IPS-NIHi11 (cell line): ENCODE measurements around the gene FRAS1.

Source experiments
- DNase-seq: peaks from one replicate; pipeline ENCODE4 v3.0.0; 2012; ENCODE audit warnings: mixed read lengths, low spot score

The FRAS1 gene

DNA sequence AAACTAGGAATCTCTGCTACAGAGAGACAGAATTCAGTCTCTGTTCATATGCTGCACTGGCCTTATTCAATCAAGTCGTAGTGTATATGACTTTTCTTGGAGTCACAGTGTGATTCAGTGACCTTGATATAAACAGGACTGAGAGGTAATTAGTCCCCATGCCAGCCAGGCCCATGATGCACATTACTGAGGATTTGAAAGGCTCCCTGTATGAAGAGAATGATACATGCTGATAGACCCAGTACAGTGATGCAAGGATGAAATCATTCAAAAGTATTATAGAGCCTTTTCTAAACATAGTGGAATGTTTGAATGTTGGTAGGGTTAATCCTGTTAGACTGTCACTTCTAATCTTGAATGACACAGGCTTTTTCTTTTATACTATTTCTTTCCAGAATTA, 528.5 kb downstream of the FRAS1 start:
- DNase-seq: no peak

- no peak for DNase-seq
Observed at GRCh38 chr4:78588894-78589545, 531.9 kb downstream of the FRAS1 start.

- no peak for DNase-seq
Observed at GRCh38 chr4:78591404-78591803, 534.3 kb downstream of the FRAS1 start.

DNA sequence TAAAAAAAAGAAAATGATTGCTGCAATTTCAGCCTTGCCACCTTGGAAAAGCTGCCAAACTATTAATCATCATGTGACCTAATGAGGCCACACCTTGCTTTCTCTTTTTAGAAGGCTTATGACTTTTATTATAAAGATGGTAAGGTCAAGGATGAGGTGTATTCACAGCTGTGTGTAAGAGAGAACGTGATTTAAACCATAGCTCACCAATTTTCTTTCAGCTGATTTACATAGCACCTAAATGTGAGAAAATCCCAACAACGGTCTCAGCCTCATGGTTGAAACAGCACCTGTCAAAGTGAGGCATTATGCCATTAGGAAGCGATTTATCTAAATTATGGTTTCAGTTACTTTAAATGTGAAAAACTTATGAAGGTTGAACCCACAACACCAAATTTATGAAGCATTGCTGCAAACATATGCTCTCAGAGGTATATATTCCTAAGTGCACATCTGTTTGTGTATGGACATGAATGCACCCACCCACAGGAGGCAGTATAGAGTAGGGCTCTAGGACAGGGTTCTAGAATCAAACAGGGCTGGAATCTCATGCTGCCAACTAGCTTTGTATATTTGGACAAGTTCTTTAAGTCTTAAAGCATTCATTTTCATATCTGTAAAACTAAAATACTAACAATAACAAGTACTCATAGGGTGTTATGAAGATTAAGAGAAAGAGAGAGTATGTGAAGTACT, 535.1 kb downstream of the FRAS1 start:
- peak; percentile 41 for DNase-seq
